Left kidney (tissue), 2 donors: ENCODE measurements around the gene TSPAN12. TPM values are rescaled to one million over a fixed set of nuclear protein-coding genes. Genes with fewer than 3 reads are reported as not detected.

ENCODE experiments used
- DNase-seq: peaks from one replicate; pipeline ENCODE4 v3.0.0-alpha.2; 2013
- polyA plus RNA-seq: library from polyadenylated mRNA; unstranded; fragments of 120-200 nt; gene quantifications from one replicate; pipeline ENCODE4 v1.2.1, GENCODE V29; 2013; ENCODE audit not compliant: insufficient read length

The TSPAN12 gene
- polyA plus RNA-seq, 1 donor = 188 TPM

DNA sequence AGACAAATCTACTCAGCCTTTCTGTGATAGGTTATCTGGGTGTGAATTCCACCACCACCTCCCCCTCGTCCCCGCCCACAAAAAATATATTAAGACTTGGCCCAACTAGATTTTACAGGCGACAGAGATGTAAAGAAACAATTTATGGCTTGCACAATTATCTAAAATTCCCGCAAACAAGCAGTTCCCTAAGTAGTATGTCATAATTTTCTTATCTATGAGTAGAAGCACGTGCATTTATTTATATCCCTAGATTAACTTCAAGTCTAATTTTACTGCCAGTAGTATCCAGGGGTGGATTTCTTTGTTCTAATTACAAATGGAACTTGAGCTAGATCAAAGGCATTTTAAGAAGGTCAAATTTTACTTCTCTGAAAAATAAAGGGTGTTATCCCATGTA is 1.7 kb downstream of the TSPAN12 start:
- DNase-seq = no peak

GRCh38 chr7:120852700-120853099 is 5.2 kb downstream of the TSPAN12 start:
- no peak for DNase-seq

GRCh38 chr7:120843109-120843508 is 14.8 kb downstream of the TSPAN12 start:
- DNase-seq = no peak

DNA sequence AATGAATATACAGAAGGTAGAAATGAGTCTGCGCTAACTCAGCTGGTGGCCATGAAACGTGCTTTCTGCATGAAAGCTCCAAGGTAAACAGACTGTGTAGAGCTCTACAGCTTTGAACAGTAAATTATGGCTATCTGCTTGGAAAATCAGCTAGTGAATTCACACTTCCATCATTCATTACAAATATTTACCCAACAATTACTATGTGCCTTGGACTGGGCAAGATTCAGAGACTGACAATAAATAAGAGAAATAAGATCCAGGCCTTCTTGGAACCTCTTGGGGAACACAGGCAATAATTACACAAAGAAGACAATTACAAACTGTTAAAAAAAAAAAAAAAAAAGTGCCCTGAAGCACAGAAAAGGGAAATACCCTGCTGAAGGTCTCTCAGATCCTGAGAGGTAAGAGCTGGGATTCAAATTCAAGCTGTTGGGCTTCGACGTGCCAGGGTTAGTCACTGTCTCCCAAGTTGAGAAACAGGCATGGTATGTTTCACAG is 15.8 kb downstream of the TSPAN12 start:
- no peak for DNase-seq

DNA sequence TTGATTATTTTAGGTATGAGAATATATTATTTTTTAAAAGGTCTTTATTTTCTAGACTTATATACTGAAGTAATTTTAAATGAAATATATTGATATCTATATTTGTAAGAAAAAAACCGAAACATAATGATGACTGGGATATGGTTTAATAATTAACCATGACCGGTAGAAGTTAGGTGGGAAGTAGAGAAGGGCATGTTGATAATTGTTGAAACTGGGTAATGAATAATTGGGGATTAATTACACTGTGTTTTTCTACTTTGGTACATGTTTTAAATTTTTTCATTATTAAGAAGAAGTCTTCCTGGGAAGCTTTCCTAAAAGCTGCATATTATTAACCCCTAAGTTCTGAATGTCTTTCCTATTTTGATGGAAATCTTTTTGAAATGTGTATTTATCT is 16.3 kb downstream of the TSPAN12 start:
- no peak for DNase-seq

- no peak for DNase-seq
These were observed 19.7 kb downstream of the TSPAN12 start for GRCh38 chr7:120838281-120838682.

GRCh38 chr7:120837599-120837998 is 20.3 kb downstream of the TSPAN12 start:
- no peak for DNase-seq

DNA sequence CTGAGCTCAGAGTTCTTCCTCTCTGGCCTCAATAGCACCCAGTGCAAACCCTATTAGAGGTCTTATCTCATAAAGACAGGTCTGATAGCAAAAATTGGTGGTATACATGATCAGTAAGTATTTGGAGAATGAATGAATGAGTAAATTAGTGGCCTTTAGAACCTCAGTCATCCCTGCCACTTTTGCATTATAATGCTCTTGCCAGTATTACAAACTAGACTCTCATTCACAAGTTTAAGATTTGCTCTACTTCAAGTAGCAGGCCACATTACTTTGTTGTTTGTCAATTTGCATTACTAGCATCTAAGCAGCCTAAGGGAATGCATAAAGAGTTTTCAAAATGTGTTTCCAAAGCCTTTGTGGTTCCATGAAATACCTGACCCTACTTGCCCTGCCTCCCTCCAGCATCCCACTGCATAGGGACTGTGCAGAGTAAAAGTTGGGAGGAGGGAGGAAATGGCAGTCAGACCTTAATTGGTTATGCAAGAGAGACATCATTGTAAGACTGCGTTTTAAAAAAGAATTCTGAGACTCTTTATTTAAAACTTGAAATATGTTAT is 21.3 kb downstream of the TSPAN12 start:
- DNase-seq = no peak

DNA sequence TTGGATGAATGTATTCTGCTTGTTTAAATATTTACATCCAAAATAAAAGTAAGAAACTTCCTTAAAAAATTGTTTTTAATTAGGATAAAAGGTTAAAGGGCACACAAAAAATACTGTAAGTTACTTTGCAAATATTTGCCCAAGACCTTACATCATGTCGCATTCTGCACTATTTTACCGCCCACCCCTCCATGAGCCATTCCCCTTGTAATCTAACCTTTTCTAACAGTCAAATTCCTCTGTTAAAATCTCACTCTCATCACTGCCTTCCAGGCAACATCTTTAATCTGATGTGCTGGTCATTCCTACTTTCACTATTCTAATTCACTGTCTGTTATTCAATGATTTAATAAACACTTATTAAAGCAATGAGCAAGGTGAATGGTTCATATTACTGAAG is 23.2 kb downstream of the TSPAN12 start:
- no peak for DNase-seq

GRCh38 chr7:120833546-120833945 is 24.4 kb downstream of the TSPAN12 start:
- no peak for DNase-seq

- DNase-seq = no peak
These were observed 25.1 kb downstream of the TSPAN12 start for GRCh38 chr7:120832803-120833202.

DNA sequence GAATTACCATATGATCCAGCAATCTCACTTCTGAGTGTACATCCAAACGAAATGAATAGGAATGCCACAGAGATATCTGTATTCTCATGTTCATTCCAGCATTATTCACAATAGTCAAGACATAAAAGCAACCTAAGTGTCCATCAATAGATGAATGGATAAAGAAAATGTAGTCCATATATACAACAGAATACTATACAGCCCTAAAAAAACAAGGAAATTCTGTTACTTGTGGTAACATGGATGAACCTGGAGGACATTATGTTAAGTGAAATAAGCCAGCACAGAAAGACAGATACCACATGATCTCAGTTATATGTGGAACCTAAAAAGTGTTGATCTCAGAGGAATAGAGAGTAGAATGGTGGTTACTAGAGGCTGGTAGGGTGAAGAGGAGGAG is 26.7 kb downstream of the TSPAN12 start:
- DNase-seq = no peak

DNA sequence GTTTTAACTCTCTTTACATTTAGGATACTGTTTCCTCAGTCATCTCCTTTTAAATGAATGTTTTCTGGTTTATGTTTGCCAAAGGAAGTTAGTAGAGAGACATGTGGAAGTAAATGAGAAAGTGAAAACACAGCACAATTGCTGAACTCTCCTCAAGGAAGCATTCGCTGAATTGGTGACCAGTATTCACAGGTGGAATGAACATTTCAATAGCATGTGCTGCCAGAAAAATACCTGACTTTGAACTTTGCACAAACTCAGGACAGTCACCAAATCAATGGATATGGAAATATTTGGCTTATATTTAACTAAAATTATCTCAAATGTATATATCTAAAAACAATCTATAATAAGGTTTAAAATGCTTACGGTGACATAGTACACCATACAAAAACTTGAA is 28.5 kb downstream of the TSPAN12 start:
- no peak for DNase-seq

DNA sequence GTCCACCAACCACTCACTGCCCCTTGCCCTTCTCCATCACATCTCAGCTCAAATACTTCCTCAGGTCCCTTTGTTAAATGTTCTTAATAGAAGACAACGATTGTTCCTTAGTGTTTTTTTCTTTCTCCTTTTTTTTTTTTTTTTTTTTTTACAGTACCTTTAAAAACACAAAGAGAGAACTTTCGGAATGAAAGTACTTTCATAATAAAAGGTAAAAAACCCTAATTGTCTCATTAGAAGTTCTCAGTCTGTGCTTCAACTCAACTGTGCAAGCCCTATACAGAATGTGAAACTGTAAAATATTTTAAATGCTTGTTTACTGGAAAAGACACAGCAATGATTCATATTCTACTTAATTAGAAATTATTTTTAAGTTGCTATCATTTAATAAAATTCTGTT is 29.4 kb downstream of the TSPAN12 start:
- no peak for DNase-seq

GRCh38 chr7:120827371-120828118 is 30.4 kb downstream of the TSPAN12 start:
- no peak for DNase-seq

DNA sequence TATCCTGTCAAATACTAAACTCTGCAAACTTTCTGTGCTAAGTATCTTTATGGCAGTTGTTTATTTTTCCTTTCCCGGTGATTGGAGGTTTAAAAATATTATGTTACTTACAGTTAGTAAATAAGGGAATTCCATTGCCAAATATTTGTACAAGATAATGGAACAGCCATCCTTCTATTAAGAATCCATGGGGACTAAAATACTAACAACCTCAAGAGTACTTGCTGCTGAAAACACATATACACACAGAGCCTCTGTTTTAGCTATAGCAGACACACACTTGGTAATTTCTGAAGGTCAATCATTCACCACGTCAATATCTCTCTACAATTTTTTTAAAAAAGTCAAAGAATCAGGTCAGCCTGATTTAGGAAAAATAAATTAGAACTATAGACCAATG is 32.4 kb downstream of the TSPAN12 start:
- DNase-seq = no peak

DNA sequence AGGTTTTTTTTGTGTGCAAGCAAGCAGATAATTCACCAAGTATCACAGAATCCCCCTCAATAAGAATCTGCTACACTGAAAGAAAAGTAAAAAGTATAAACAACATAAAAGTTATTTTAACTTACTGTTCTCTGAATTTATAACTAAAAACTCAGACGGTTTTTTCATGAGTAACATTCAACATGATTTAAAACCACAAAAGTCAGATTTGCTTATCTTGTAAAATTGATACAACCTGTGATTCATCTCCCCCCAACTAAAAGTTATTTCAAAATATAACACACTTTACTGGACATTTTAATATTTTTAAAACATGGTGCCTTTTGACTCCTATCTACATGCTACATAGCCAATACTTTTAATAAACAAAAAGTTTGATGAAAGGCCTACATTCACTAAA is 32.8 kb downstream of the TSPAN12 start:
- no peak for DNase-seq

DNA sequence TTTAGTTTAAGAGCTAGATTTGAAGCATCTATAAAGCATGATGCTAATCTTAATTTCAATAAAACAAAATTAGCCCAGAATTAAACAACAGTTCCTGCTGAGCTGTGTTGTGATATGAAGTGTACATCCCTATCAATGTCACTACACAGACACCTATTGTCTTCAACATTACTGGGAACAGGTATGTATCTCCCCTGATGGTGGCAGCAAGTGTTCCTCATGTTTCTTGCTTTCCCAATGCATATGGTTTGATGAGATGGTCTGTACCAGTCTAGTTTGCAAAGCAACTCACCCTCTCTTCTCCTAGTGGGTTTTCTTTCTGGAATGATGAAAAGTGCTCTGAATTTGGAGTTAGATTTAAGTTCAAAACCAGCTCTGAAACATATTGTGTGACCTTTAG is 38.1 kb downstream of the TSPAN12 start:
- no peak for DNase-seq

DNA sequence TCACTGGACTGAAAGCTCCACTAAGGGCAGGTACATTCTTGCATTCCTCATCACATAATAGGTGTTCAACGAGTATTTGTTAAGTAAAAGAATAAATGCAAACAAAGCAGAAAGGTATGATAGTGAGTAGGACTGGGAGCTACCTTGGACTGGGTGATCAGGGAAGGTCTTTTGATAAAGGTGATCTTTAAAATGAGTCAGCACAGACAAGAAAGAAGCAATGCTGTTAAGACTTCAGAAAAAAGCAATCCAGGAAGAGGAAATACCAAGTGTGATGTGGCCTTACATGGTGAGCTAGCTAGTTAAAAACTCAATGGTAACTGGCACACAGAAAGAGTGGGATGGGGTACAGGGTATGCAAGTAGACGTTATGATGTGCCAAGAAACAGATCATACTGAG is 40.1 kb downstream of the TSPAN12 start:
- DNase-seq = no peak

GRCh38 chr7:120814253-120814939 is 43.5 kb downstream of the TSPAN12 start:
- DNase-seq = no peak

DNA sequence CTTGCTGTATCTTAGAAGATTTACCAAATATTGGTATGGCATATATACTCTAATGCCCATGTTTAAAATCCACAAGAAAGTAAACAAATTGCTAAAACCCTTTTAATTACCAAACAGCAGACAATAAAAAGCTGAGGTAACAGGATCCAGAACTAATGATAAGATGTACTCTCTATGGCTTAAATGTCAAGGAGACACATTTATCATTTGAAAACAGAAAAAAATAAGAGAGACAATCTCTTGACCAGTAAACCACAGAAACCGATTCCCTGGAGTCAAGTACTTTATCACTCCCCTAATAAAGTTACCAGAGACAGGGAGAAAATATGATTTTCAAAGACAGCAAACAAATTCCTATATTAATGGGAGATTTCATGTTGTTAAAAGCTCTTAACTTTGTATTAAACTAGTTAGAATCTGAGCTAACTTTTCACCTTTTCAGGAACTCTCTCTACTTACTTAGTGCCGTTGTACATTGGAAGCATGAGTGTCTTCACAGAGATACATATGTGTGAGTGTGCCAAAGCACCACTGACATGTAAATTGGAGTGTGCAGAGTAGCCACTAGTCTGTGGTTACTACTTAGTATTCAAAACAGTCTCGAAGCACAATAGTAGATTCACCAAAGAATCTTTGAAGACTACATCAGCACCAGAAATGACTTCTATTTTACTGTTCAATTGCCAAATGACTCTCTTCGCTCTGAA is 44.2 kb downstream of the TSPAN12 start:
- DNase-seq = no peak

- DNase-seq = no peak
These were observed 44.9 kb downstream of the TSPAN12 start for GRCh38 chr7:120813089-120813488.

GRCh38 chr7:120809260-120809659 is 48.7 kb downstream of the TSPAN12 start:
- DNase-seq = no peak
